BLaER1 treated with 17β-estradiol and CSF1 and Interleukin-3, amounts not matched to agents 10 nM and 100 nM (cell line): ENCODE data around the gene TSPAN3.

Experiments
- H3K27ac ChIP-seq, 11 experiments: shearing (Covaris generic); formaldehyde crosslinking; 2 replicates each; pipeline ENCODE4 v1.8.1; 2022
- H3K27me3 ChIP-seq, 11 experiments: shearing (Covaris generic); formaldehyde crosslinking; 2 replicates each; pipeline ENCODE4 v1.8.1; 2022
- H3K36me3 ChIP-seq, 11 experiments: shearing (Covaris generic); formaldehyde crosslinking; 2 replicates each; pipeline ENCODE4 v1.8.1; 2022
- H3K4me1 ChIP-seq, 10 experiments: shearing (Covaris generic); formaldehyde crosslinking; 2 replicates each; pipeline ENCODE4 v1.8.1; 2022
- H3K4me2 ChIP-seq, 11 experiments: shearing (Covaris generic); formaldehyde crosslinking; 2 replicates each; pipeline ENCODE4 v1.8.1; 2022
- H3K4me3 ChIP-seq, 10 experiments: shearing (Covaris generic); formaldehyde crosslinking; 2 replicates each; pipeline ENCODE4 v1.8.1; 2022
- H3K9ac ChIP-seq, 11 experiments: shearing (Covaris generic); formaldehyde crosslinking; 2 replicates each; pipeline ENCODE4 v1.8.1; 2022
- H3K9me3 ChIP-seq, 11 experiments: shearing (Covaris generic); formaldehyde crosslinking; replicated peaks in 1 of 11; 2 replicates each; pipeline ENCODE4 v1.8.1; 2022
- H4K20me1 ChIP-seq, 11 experiments: shearing (Covaris generic); formaldehyde crosslinking; 2 replicates each; pipeline ENCODE4 v1.8.1; 2022
- Cebpa-rat ChIP-seq, 11 experiments: shearing (Covaris generic); IDR thresholded peaks; 2 replicates each; pipeline ENCODE4 v1.8.1; 2022

Gene TSPAN3

DNA sequence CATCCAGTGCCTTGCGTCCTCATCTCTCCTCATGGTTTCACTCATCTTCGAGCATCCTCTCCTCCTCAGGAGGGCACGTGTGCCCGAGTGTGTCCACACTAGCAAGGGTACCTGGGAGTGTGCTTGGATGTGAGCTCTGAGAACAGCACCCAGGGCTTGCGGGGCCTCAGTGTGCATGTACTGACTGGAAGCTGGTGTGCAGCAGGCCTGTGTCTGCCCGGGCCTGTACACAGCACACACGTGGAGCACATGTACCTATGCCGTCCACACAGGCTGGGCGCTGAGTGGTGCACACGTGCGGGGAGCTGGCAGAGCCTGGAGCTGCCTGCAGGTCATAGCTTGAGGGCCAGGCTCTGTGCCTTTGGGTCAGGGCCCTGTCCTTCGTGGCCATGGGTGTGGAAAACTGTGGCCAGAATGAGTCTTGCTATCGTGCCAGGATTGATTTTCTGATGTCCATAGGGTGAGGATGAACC lies 34.9 kb downstream of the TSPAN3 start:
- 0 out of 22 replicates have a peak overlapping the region, but pooled peaks of 1 of the 11 experiments have one; percentile 26 for H3K27ac ChIP-seq

GRCh38 chr15:77035584-77035983 lies 35.3 kb downstream of the TSPAN3 start:
- Histone ChIP-seq H3K36me3 (peaks cover 18 to 76% (median 72%) of the 10 kb centered on the region in 11 experiments), H3K27ac (peak overlapping the region in 1 of 11 experiments; percentile 44; a peak in 2 of 22 replicates)
- TF ChIP-seq Cebpa-rat (IDR thresholded peaks at IDR 0.05), result no peak

More for the DNA sequence above, 34.9 kb downstream of the TSPAN3 start:
- no peak overlapping the region for H3K9ac ChIP-seq
- TF ChIP-seq Cebpa-rat (IDR thresholded peaks at IDR 0.05), result no peak
- H3K9me3 ChIP-seq, result peaks cover 0 to 45% (median 21%) of the 10 kb centered on the region in 11 experiments; a peak in 17 of 22 replicates
- no peaks in the 10 kb centered on the region for H3K27me3 ChIP-seq
- no peak overlapping the region for H3K4me2 ChIP-seq
- H3K4me1 ChIP-seq, result peaks cover 7 to 33% (median 27%) of the 10 kb centered on the region in 10 experiments
- 0 out of 20 replicates have a peak overlapping the region, but pooled peaks of 1 of the 10 experiments have one; percentile 5 for H3K4me3 ChIP-seq
- peaks cover 0 to 63% (median 48%) of the 10 kb centered on the region in 11 experiments; a peak in 18 of 22 replicates for H4K20me1 ChIP-seq
- H3K36me3 ChIP-seq, result peaks cover 18 to 75% (median 68%) of the 10 kb centered on the region in 11 experiments

GRCh38 chr15:77034695-77035489 lies 36.0 kb downstream of the TSPAN3 start:
- Histone ChIP-seq H3K4me1 (peaks cover 18 to 36% (median 30%) of the 10 kb centered on the region in 10 experiments), H3K4me3 (no peak overlapping the region), H3K9ac (peak overlapping the region in 1 of 11 experiments; percentile 10; a peak in 1 of 22 replicates), H3K27me3 (no peaks in the 10 kb centered on the region), H4K20me1 (peaks cover 0 to 68% (median 59%) of the 10 kb centered on the region in 11 experiments; a peak in 19 of 22 replicates), H3K9me3 (peaks cover 0 to 41% (median 21%) of the 10 kb centered on the region in 11 experiments; a peak in 17 of 22 replicates), H3K36me3 (peaks cover 18 to 80% (median 79%) of the 10 kb centered on the region in 11 experiments), H3K4me2 (no peak overlapping the region), H3K27ac (peak overlapping the region in 5 of 11 experiments; percentile 11 to 44 (median 21); a peak in 7 of 22 replicates)
- TF ChIP-seq Cebpa-rat (IDR thresholded peaks at IDR 0.05), result no peak

More at GRCh38 chr15:77035584-77035983, 35.3 kb downstream of the TSPAN3 start:
- Histone ChIP-seq H3K27me3 (no peaks in the 10 kb centered on the region), H3K9ac (no peak overlapping the region), H3K9me3 (peaks cover 0 to 44% (median 21%) of the 10 kb centered on the region in 11 experiments; a peak in 17 of 22 replicates), H3K4me1 (peaks cover 11 to 33% (median 27%) of the 10 kb centered on the region in 10 experiments), H4K20me1 (peaks cover 0 to 63% (median 52%) of the 10 kb centered on the region in 11 experiments; a peak in 18 of 22 replicates), H3K4me2 (no peak overlapping the region), H3K4me3 (0 out of 20 replicates have a peak overlapping the region, but pooled peaks of 1 of the 10 experiments have one; percentile 5)

GRCh38 chr15:77033729-77034671 lies 36.9 kb downstream of the TSPAN3 start:
- Histone ChIP-seq H3K36me3 (peaks cover 18 to 89% (median 88%) of the 10 kb centered on the region in 11 experiments), H3K27ac (peak overlapping the region in 9 of 11 experiments; percentile 3 to 74 (median 19); a peak in 10 of 22 replicates), H3K27me3 (no peaks in the 10 kb centered on the region), H3K9ac (peak overlapping the region in 4 of 11 experiments; percentile 4 to 27 (median 13); a peak in 2 of 22 replicates), H3K4me2 (no peak overlapping the region), H3K4me1 (peaks cover 27 to 45% (median 39%) of the 10 kb centered on the region in 10 experiments), H3K4me3 (no peak overlapping the region), H4K20me1 (peaks cover 0 to 77% (median 61%) of the 10 kb centered on the region in 11 experiments; a peak in 19 of 22 replicates), H3K9me3 (peaks cover 0 to 41% (median 21%) of the 10 kb centered on the region in 11 experiments; a peak in 17 of 22 replicates)
- TF ChIP-seq Cebpa-rat (IDR thresholded peaks at IDR 0.05), result no peak

DNA sequence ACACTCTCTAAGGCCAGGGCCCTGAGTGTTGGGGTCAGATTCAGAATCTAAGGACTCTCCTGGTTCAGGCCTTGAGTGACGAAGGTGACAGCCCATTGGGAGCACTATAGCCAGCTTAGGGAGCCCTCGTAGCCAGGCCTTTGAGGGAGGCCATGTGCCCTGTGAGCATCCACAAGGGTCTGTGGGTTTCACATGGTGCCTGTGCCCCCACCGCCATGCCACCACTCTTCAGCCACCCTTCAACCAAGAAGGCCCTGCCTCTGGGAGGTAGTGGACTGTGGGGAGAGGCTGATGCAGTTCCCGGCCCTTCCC lies 37.5 kb downstream of the TSPAN3 start:
- Histone ChIP-seq H3K4me2 (peak overlapping the region in 1 of 11 experiments; percentile 87; a peak in 1 of 22 replicates), H3K4me3 (no peak overlapping the region), H4K20me1 (peaks cover 0 to 83% (median 61%) of the 10 kb centered on the region in 11 experiments; a peak in 19 of 22 replicates), H3K27me3 (no peaks in the 10 kb centered on the region), H3K4me1 (peaks cover 33 to 51% (median 45%) of the 10 kb centered on the region in 10 experiments), H3K9ac (peak overlapping the region in 4 of 11 experiments; percentile 2 to 27 (median 10); a peak in 1 of 22 replicates), H3K36me3 (peaks cover 18 to 96% (median 94%) of the 10 kb centered on the region in 11 experiments), H3K27ac (peak overlapping the region in 7 of 11 experiments; percentile 3 to 74 (median 21); a peak in 8 of 22 replicates), H3K9me3 (peaks cover 0 to 41% (median 21%) of the 10 kb centered on the region in 11 experiments; a peak in 17 of 22 replicates)
- no peak for TF ChIP-seq Cebpa-rat (IDR thresholded peaks at IDR 0.05)

GRCh38 chr15:77032647-77033416 lies 38.1 kb downstream of the TSPAN3 start:
- peaks cover 39 to 55% (median 47%) of the 10 kb centered on the region in 10 experiments for H3K4me1 ChIP-seq
- no peak overlapping the region for H3K4me3 ChIP-seq
- peaks cover 0 to 39% (median 19%) of the 10 kb centered on the region in 11 experiments; a peak in 17 of 22 replicates for H3K9me3 ChIP-seq
- peak overlapping the region in 4 of 11 experiments; percentile 77 to 87 (median 83); a peak in 8 of 22 replicates for H3K4me2 ChIP-seq
- peaks cover 0 to 88% (median 63%) of the 10 kb centered on the region in 11 experiments; a peak in 20 of 22 replicates for H4K20me1 ChIP-seq
- H3K27ac ChIP-seq, result peak overlapping the region in 7 of 11 experiments; percentile 5 to 74 (median 57); a peak in 16 of 22 replicates
- H3K27me3 ChIP-seq, result no peaks in the 10 kb centered on the region
- H3K9ac ChIP-seq, result peak overlapping the region in 5 of 11 experiments; percentile 40 to 70 (median 66); a peak in 5 of 22 replicates
- TF ChIP-seq Cebpa-rat (IDR thresholded peaks at IDR 0.05), result no peak
- peaks cover 18 to 100% (median 99%) of the 10 kb centered on the region in 11 experiments for H3K36me3 ChIP-seq

- H3K4me1 ChIP-seq, result peaks cover 46 to 62% (median 54%) of the 10 kb centered on the region in 10 experiments
- peak overlapping the region in 7 of 11 experiments; percentile 75 to 87 (median 77); a peak in 14 of 22 replicates for H3K4me2 ChIP-seq
- H3K27ac ChIP-seq, result peak overlapping the region in 9 of 11 experiments; percentile 12 to 74 (median 57); a peak in 17 of 22 replicates
- H3K4me3 ChIP-seq, result no peak overlapping the region
- peak overlapping the region in 8 of 11 experiments; percentile 3 to 70 (median 46); a peak in 12 of 22 replicates for H3K9ac ChIP-seq
- H3K9me3 ChIP-seq, result peaks cover 0 to 32% (median 12%) of the 10 kb centered on the region in 11 experiments; a peak in 14 of 22 replicates
- no peaks in the 10 kb centered on the region for H3K27me3 ChIP-seq
- peaks cover 0 to 95% (median 68%) of the 10 kb centered on the region in 11 experiments; a peak in 20 of 22 replicates for H4K20me1 ChIP-seq
- no peak for TF ChIP-seq Cebpa-rat (IDR thresholded peaks at IDR 0.05)
- peaks cover 11 to 100% (median 99%) of the 10 kb centered on the region in 11 experiments for H3K36me3 ChIP-seq
Measured at GRCh38 chr15:77032052-77032646, 38.8 kb downstream of the TSPAN3 start.
